ENCODE results near the gene ANKRD39. TPM values are rescaled to one million over a fixed set of nuclear protein-coding genes. Genes with fewer than 3 reads are reported as not detected.

Gene ANKRD39
- total and polyA plus RNA-seq, 4 donors, result 4.7 to 22.7 (median 10.7) TPM

- TF ChIP-seq HNF4G (IDR thresholded peaks at IDR 0.05), result no peak
- TF ChIP-seq FOXA2 (IDR thresholded peaks at IDR 0.05), result no peak
- TF ChIP-seq RAD21 (IDR thresholded peaks at IDR 0.05), result no peak
- TF ChIP-seq EGR1 (IDR thresholded peaks at IDR 0.05; ENCODE audit: low read depth in 2 of 2), result no peak
- TF ChIP-seq HNF4A (conservative IDR thresholded peaks at IDR 0.05), result no peak
- TF ChIP-seq JUND (IDR thresholded peaks at IDR 0.05), result no peak
- TF ChIP-seq ZBTB33 (IDR thresholded peaks at IDR 0.05), result no peak
- no peak for TF ChIP-seq GABPA (IDR thresholded peaks at IDR 0.05 in 1 of 2, conservative IDR thresholded peaks at IDR 0.05 in 1 of 2)
- Histone ChIP-seq H3K36me3 (ENCODE audit: control insufficient read depth in 4 of 4, insufficient read depth in 3 of 4, low read depth in 1 of 4, low read length in 3 of 4) (peaks cover 4 to 28% (median 10%) of the 10 kb centered on the region in 4 donors), H3K4me3 (ENCODE audit: low read depth in 1 of 3, low read length in 3 of 3) (peak overlapping the region; percentile 66 to 94 (median 87)), H3K27me3 (ENCODE audit: control insufficient read depth in 4 of 4, insufficient read depth in 4 of 4, low read length in 3 of 4) (no peaks in the 10 kb centered on the region), H3K27ac (ENCODE audit: low read depth in 1 of 2, low read length in 2 of 2) (peak overlapping the region; percentile 96 to 97), H3K9me3 (ENCODE audit: control insufficient read depth in 4 of 4, low read length in 3 of 4) (no peaks in the 10 kb centered on the region), H3K9ac (ENCODE audit: low read depth in 1 of 2, low read length in 2 of 2) (peak overlapping the region in 1 of 2 donors; percentile 70), H3K4me1 (ENCODE audit: control insufficient read depth in 4 of 4, insufficient read depth in 4 of 4, low read length in 3 of 4) (peaks cover 9 to 50% (median 40%) of the 10 kb centered on the region in 4 donors)
- no peak for DNase-seq (ENCODE audit: low spot score)
- WGBS, result 8% methylated on average over 27 of the region's 27 CpGs
Measured at GRCh38 chr2:96867756-96868554, 10.1 kb upstream of the ANKRD39 start.

- H3K4me3 ChIP-seq (ENCODE audit: low read depth in 1 of 3, low read length in 3 of 3), result peak overlapping the region; percentile 66 to 94 (median 87)
- H3K9ac ChIP-seq (ENCODE audit: low read depth in 1 of 2, low read length in 2 of 2), result peak overlapping the region in 1 of 2 donors; percentile 70
- H3K4me1 ChIP-seq (ENCODE audit: control insufficient read depth in 4 of 4, insufficient read depth in 4 of 4, low read length in 3 of 4), result peaks cover 9 to 49% (median 40%) of the 10 kb centered on the region in 4 donors
- peak overlapping the region; percentile 96 to 97 for H3K27ac ChIP-seq (ENCODE audit: low read depth in 1 of 2, low read length in 2 of 2)
- WGBS, result 57% methylated on average over 22 of the region's 22 CpGs
- TF ChIP-seq FOXA1 (IDR thresholded peaks at IDR 0.05) (no peak), RXRA (IDR thresholded peaks at IDR 0.05) (no peak), HNF4G (IDR thresholded peaks at IDR 0.05) (no peak), FOXA2 (IDR thresholded peaks at IDR 0.05) (no peak), NR2F2 (IDR thresholded peaks at IDR 0.05) (no peak), GABPA (IDR thresholded peaks at IDR 0.05 in 1 of 2, conservative IDR thresholded peaks at IDR 0.05 in 1 of 2) (no peak), SP1 (IDR thresholded peaks at IDR 0.05) (no peak), TAF1 (conservative IDR thresholded peaks at IDR 0.05) (no peak), CTCF (IDR thresholded peaks at IDR 0.05; ENCODE audit: low read depth, low read length, missing input control) (no peak), RAD21 (IDR thresholded peaks at IDR 0.05) (no peak), MAX (IDR thresholded peaks at IDR 0.05) (no peak), ZBTB33 (IDR thresholded peaks at IDR 0.05) (no peak), REST (IDR thresholded peaks at IDR 0.05) (no peak), EGR1 (IDR thresholded peaks at IDR 0.05; ENCODE audit: low read depth in 2 of 2) (no peak), HNF4A (conservative IDR thresholded peaks at IDR 0.05) (no peak), ATF3 (IDR thresholded peaks at IDR 0.05) (no peak), YY1 (IDR thresholded peaks at IDR 0.05) (no peak), JUND (IDR thresholded peaks at IDR 0.05) (no peak)
- peaks cover 4 to 28% (median 10%) of the 10 kb centered on the region in 4 donors for H3K36me3 ChIP-seq (ENCODE audit: control insufficient read depth in 4 of 4, insufficient read depth in 3 of 4, low read depth in 1 of 4, low read length in 3 of 4)
- no peaks in the 10 kb centered on the region for H3K9me3 ChIP-seq (ENCODE audit: control insufficient read depth in 4 of 4, low read length in 3 of 4)
- DNase-seq (ENCODE audit: low spot score), result no peak
- H3K27me3 ChIP-seq (ENCODE audit: control insufficient read depth in 4 of 4, insufficient read depth in 4 of 4, low read length in 3 of 4), result no peaks in the 10 kb centered on the region
Measured at GRCh38 chr2:96866986-96867755, 9.4 kb upstream of the ANKRD39 start.
